HG03575 (cell line): ENCODE data around the gene WNT11.

Experiments used
- ATAC-seq: cut with Tn5 transposase; IDR thresholded peaks from one replicate; pipeline ENCODE4 v1.9.1; 2021; ENCODE audit not compliant: unreplicated experiment, insufficient number of reproducible peaks, low FRiP score; ENCODE audit errors: extremely low read depth

Gene WNT11

GRCh38 chr11:76239483-76240160 lies 33.3 kb upstream of the WNT11 start:
- no peak for ATAC-seq

DNA sequence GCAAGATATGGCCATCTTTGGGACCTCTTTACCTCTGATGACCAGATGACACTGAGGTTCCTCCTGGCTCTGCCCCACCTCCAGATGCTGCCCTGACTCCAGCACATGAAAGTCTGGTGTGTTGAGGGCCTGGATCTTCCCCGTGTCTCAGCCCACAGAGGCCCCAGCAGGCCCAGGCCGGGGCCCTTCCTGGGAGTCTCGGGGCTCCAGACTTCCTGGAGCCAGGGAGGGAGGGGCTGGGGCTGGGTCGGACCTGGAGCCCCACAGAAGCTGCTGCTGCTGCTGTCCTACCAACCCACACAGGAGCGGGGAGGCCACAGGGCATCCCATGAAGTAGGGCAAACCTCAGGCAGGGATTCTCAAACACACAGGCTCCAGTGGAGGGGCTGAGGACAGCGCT lies 32.2 kb upstream of the WNT11 start:
- no peak for ATAC-seq

- ATAC-seq, result no peak
Measured at GRCh38 chr11:76237914-76238313, 31.6 kb upstream of the WNT11 start.

- ATAC-seq, result no peak
Measured at GRCh38 chr11:76237000-76237649, 30.8 kb upstream of the WNT11 start.

- no peak for ATAC-seq
Measured at GRCh38 chr11:76236092-76236999, 30.0 kb upstream of the WNT11 start.

- no peak for ATAC-seq
Measured at GRCh38 chr11:76235233-76236091, 29.2 kb upstream of the WNT11 start.

- no peak for ATAC-seq
Measured at GRCh38 chr11:76234416-76235232, 28.3 kb upstream of the WNT11 start.

- ATAC-seq, result no peak
Measured at GRCh38 chr11:76234021-76234415, 27.7 kb upstream of the WNT11 start.

DNA sequence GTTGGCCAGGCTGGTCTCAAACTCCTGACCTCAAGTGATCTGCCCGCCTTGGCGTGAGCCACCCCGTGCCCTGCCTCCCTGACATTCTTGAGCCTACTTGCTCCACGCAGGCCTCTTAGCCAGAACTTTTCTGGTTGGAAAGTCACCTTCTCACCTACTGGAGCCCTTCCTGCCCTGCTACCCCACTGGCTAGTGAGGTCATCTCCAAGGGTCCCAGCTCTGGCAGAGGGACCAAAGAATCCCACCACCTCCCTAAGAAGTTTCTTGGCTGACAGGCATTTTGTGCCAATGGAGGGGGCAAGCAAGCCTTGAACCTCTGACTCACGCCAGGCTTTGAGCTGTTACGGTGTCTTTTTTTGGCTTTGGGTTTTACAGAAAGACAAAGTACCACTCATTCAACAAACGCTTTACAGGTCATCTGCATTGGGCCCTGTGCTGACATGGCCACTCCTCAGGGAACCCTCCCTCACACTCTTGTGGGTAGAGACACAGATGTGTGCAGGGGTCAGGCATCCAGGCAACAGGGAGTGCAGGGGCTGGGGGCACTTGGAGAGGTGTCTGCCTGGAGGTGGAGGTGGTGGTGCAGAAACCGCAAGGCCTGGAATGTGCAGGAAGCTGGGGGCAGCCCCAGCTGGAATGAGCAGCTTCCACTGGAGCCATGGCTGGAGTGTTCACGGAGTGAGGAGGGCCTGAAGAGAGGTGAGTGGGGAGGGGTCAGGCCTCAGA lies 27.1 kb upstream of the WNT11 start:
- ATAC-seq, result no peak

DNA sequence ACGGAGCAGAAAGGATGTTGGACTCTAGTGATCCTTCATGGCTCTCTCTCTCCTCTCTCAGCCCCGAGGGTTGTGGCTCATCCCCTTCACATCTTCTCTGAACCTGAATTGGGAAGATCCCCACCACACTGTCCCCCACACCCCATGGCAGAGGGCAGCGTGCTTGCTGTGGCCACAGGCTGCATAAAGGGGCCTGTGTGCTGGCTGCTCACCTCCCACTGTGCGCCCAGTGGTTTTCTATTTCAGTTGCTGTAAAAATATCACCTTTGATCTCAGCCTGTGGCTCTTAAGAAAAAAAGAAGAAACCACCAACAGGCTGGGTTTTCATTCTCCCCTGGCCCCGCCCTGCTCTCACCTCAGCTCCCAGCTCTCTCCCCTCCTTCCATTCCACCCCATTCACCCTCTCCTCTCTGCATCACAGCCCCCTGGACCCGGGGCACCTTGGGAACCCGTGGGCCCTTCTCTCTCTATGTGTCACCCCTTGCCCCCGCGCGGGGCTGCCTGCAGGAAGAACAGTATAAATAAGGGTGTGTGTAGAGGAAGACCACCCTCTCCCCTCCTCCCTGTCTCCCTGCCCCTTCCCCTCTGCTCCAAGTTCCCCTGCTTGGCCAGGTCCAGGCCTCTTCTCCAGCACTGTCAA lies 25.8 kb upstream of the WNT11 start:
- ATAC-seq, result no peak

DNA sequence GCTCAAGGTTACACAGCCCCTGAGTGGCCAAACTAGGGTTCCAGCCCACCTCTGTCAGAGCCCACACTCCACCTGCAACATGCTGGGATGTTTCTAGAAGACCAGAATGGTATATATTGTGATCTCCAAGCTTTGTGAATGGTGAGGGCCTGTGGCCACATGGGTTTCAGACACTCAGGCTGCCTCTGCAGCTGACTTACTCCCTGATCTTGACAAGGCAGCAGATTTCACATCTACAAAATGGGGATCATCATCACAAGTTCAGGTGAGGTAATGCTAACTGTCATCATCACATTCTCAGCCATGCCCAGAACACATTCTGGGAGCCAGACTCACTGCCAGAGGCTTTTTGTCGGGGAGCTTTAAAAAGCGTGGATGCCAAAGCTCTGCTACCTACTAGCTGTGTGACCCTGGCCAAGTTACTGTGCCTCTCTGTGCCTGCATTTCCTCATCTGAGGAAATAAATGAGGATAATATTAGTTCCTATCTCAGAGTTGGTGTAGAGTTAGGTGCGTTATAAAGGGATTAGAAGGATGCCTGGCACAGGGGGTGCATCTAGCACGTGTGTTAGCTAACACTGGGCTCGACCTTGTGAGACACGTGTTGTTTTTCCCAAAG lies 24.9 kb upstream of the WNT11 start:
- no peak for ATAC-seq

DNA sequence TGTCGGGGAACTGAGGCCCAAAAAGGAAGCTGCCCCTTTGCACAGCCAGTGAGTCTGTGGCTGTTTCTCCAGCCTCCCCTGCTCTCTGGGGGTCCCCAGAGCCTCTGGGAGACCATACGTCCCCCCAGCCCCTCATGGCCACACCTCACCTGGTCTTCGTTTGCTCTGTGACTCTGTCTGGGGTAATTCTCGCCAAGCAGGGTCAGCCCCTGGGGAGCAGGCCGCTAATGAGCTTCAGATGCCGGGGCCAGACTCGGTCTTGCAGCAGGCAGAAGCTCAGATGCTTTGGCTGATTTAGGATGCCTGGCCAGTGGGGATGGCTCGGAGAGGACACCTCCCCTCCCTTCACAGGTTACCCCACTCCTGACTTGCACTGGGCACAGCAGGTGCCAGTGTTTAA lies 24.1 kb upstream of the WNT11 start:
- ATAC-seq, result no peak

DNA sequence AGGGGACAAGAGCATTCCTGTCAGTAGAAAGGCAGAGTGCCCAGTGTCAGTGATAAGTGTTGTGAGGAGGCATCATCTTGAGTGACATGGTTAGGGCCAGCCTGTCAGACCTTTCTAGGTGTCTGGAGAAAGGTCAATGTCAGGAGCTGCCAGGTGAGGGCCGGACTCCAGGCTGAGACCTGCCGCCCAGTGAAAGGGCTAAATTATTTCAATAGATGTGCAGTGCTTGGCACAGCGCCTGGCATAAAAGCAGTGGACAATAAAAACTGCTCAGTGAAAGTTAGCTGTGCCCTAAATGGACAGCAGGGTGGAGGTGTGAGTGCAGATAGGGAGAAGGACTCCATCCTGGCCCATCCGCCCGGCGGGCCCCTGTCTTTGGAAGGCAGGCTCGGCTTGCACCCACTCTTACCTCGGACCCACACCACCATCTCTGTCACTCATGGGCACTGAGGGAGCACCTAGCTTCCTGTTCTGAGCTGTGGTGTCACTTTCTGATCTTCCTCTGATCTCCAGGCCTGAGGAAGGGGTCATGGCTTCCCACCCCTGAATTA lies 23.5 kb upstream of the WNT11 start:
- no peak for ATAC-seq

- no peak for ATAC-seq
Measured at GRCh38 chr11:76228875-76229149, 22.5 kb upstream of the WNT11 start.

DNA sequence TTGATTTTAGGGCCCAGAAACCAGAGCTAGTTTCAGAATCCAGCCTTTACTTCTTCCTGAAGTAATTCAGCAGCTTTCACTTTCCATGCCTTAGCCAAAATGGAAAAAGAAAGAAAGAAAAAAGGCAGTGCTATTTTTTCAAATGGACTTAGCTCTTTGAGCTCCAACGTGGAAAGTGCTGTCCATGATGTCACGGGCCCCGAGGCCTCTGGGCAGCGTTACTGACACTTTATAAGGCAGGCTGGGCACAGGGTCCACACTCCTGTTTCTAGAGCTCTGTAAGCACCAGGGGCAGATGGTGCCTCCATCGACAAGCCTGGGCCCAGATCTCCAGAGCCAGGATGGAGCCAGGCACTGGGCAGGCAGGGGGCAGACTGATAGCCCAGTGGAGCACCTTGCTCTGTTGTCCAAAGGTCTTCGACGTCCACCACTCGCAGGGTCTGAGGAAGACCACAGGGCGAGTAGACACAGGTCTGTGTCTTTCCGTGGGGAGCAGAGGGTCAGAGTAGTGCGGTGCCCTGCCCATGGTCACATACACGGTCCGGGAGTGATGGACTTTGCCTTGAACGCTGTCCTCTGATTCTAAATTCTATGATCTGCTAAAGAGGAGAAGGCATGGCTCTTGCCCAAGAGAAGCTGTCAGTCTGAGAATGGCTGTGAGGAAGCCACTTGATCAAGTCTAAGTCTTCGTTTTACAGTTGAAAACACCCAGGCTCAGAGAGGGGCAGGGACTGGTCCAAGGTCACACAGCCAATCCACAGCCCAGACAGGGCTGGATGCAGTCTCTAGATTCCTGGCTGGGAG lies 22.0 kb upstream of the WNT11 start:
- no peak for ATAC-seq

- no peak for ATAC-seq
Measured at GRCh38 chr11:76226626-76227025, 20.3 kb upstream of the WNT11 start.
